ENCODE data around the gene TBCA. TPM values are rescaled to one million over a fixed set of nuclear protein-coding genes. Genes with fewer than 3 reads are reported as not detected.

The TBCA gene
- total and polyA plus RNA-seq, 2 donors (not counting 3 experiments of a cell fraction or from before 2014, with no cell fraction given): 48.2 to 206 TPM

DNA sequence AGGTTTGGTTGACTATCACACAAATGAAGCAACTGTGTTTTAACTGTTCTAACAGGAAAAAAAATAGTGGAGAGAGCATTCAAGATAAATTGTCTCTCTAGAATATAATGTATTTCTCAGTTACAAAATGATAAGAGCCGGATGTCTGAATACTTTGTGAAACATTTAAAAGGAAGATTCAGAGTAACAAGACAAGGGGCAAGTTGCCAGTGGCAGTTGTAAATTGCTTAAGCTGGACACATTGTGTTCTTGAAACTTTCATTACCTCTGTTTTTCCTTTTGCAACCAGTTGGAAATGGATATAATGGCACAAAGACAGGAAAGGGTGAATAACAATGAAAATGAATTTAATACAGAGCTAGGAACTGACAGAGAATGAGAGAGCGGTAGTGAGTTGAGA lies 15.2 kb upstream of the TBCA start:
- no peak for DNase-seq (ENCODE audit: low read depth, low spot score)
- ChIA-PET CTCF (no interaction called here), POLR2A (no interaction called here)
- Histone ChIP-seq H3K9me1 (replicated peaks; ENCODE audit: control insufficient read depth, extremely low read depth, insufficient read depth, low read length) (no peaks in the 10 kb centered on the region), H4K20me1 (replicated peaks; ENCODE audit: control insufficient read depth, extremely low read depth, insufficient read depth, low read length) (no peaks in the 10 kb centered on the region), H3K27ac (ENCODE audit: insufficient read depth, low read depth, low read length) (no peak overlapping the region), H3K27me3 (ENCODE audit: control insufficient read depth in 2 of 2, insufficient read depth in 2 of 2, low read length in 2 of 2) (peaks cover 0 to 31% of the 10 kb centered on the region in 2 experiments), H3K9ac (replicated peaks; ENCODE audit: extremely low read depth, insufficient read depth, low read length) (no peak overlapping the region), H3K4me3 (replicated peaks in 1 of 3; ENCODE audit: insufficient read depth in 1 of 3, low read depth in 1 of 3, low read length in 3 of 3) (no peak overlapping the region), H3K36me3 (ENCODE audit: control insufficient read depth in 2 of 2, extremely low read depth in 1 of 2, insufficient read depth in 2 of 2, low read length in 2 of 2) (no peaks in the 10 kb centered on the region), H2AFZ (ENCODE audit: low read depth, low read length) (no peak overlapping the region), H3K9me3 (replicated peaks; ENCODE audit: control insufficient read depth, insufficient read depth, low read length) (no peaks in the 10 kb centered on the region), H3K4me2 (ENCODE audit: insufficient read depth, low read length) (no peak overlapping the region), H3K79me2 (ENCODE audit: control insufficient read depth, insufficient read depth, low read length) (no peaks in the 10 kb centered on the region), H3K4me1 (ENCODE audit: control insufficient read depth, extremely low read depth, insufficient read depth, low read length) (no peaks in the 10 kb centered on the region)
- dilution Hi-C loops (cut with MboI; ENCODE audit: extremely low pct_ligation_motif_present, low sequenced_read_pairs) (no loop called here), intact Hi-C loops (cut with micrococcal nuclease) (no loop called here)
- no peak for TF ChIP-seq EZH2 (IDR thresholded peaks at IDR 0.05; ENCODE audit: borderline replicate concordance, low read depth, low read length, severe bottlenecking)
- TF ChIP-seq MYC (IDR thresholded peaks at IDR 0.05; ENCODE audit: low read depth, low read length): no peak
- TF ChIP-seq JUN (IDR thresholded peaks at IDR 0.05; ENCODE audit: borderline replicate concordance, insufficient read depth, insufficient read length, low read depth): no peak
- TF ChIP-seq FOS (IDR thresholded peaks at IDR 0.05; ENCODE audit: borderline replicate concordance, insufficient read depth, low read length): no peak
- TF ChIP-seq POLR2AphosphoS5 (IDR thresholded peaks at IDR 0.05; ENCODE audit: insufficient read depth, low read depth, low read length): no peak
- TF ChIP-seq, protein P1, sequence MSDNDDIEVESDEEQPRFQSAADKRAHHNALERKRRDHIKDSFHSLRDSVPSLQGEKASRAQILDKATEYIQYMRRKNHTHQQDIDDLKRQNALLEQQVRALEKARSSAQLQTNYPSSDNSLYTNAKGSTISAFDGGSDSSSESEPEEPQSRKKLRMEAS (IDR thresholded peaks at IDR 0.05; ENCODE audit: insufficient read depth, insufficient read length): no peak
- TF ChIP-seq POLR2A (IDR thresholded peaks at IDR 0.05; ENCODE audit: low read depth, low read length): no peak
- no TSS peak for BruUV-seq (replicated peaks)
- FAIRE-seq: no peak

DNA sequence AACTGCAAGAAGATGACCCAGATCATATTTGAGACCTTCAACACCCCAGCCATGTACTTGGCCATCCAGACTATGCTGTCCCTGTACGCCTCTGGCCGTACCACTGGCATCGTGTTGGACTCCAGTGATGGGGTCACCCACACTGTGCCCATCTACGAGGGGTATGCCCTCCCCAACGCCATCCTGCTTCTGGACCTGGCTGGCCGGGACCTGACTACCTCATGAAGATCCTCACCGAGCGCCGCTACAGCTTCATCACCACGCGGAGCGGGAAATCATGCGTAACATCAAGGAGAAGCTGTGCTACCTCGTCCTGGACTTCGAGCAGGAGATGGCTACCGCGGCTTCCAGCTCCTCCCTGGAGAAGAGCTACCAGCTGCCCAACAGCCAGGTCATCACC lies 9.1 kb upstream of the TBCA start:
- Histone ChIP-seq H3K36me3 (ENCODE audit: control insufficient read depth in 2 of 2, extremely low read depth in 1 of 2, insufficient read depth in 2 of 2, low read length in 2 of 2) (no peaks in the 10 kb centered on the region), H3K27ac (ENCODE audit: insufficient read depth, low read depth, low read length) (no peak overlapping the region), H3K27me3 (ENCODE audit: control insufficient read depth in 2 of 2, insufficient read depth in 2 of 2, low read length in 2 of 2) (peaks cover 2 to 10% of the 10 kb centered on the region in 2 experiments), H3K4me1 (ENCODE audit: control insufficient read depth, extremely low read depth, insufficient read depth, low read length) (no peaks in the 10 kb centered on the region), H3K9me3 (replicated peaks; ENCODE audit: control insufficient read depth, insufficient read depth, low read length) (no peaks in the 10 kb centered on the region), H4K20me1 (replicated peaks; ENCODE audit: control insufficient read depth, extremely low read depth, insufficient read depth, low read length) (no peaks in the 10 kb centered on the region), H3K9ac (replicated peaks; ENCODE audit: extremely low read depth, insufficient read depth, low read length) (no peak overlapping the region), H2AFZ (ENCODE audit: low read depth, low read length) (no peak overlapping the region), H3K4me2 (ENCODE audit: insufficient read depth, low read length) (no peak overlapping the region), H3K4me3 (replicated peaks in 1 of 3; ENCODE audit: insufficient read depth in 1 of 3, low read depth in 1 of 3, low read length in 3 of 3) (no peak overlapping the region), H3K79me2 (ENCODE audit: control insufficient read depth, insufficient read depth, low read length) (no peaks in the 10 kb centered on the region), H3K9me1 (replicated peaks; ENCODE audit: control insufficient read depth, extremely low read depth, insufficient read depth, low read length) (no peaks in the 10 kb centered on the region)
- no TSS peak for BruUV-seq (replicated peaks)
- POLR2A ChIA-PET: no interaction called here
- CTCF ChIA-PET: interaction anchor here (0.6 kb wide), 1 partner anchor 58 kb away, joined by 3 read pairs; no protein-coding TSS in a partner anchor
- intact Hi-C loops (cut with micrococcal nuclease) (no loop called here), dilution Hi-C loops (cut with MboI; ENCODE audit: extremely low pct_ligation_motif_present, low sequenced_read_pairs) (no loop called here)
- no peak for TF ChIP-seq GATA2 (IDR thresholded peaks at IDR 0.05; ENCODE audit: insufficient read depth, insufficient read length, low read depth, low read length)
- TF ChIP-seq MYC (IDR thresholded peaks at IDR 0.05; ENCODE audit: low read depth, low read length): no peak
- no peak for DNase-seq (ENCODE audit: low read depth, low spot score)
- FAIRE-seq: no peak

Measured in endothelial cell of umbilical vein (primary cell).